Astrocyte of the spinal cord (primary cell): ENCODE results near the gene NYNRIN.
A peak's percentile ranks its signal among the peaks of the same experiment; 100 is the strongest.

Experiments used
- DNase-seq: peaks from one replicate; pipeline ENCODE4 v3.0.0; 2011; ENCODE audit warnings: low read depth, low spot score
- H3K4me3 ChIP-seq: 2 replicates; pipeline ENCODE4 v1.5.1; 2011; ENCODE audit warnings: low read depth, mild to moderate bottlenecking, low read length, moderate library complexity
- in situ Hi-C: cut with HindIII; loops from 2 replicates; pipeline ENCODE4 v1.10.0; 2017; ENCODE audit warnings: low sequenced_read_pairs
- TF ChIP-seq, protein P1 (sequence below): IDR thresholded peaks from 2 replicates; pipeline ENCODE4 v1.5.1; 2012; ENCODE audit warnings: low read depth, mild to moderate bottlenecking, low read length, inconsistent platforms

NYNRIN gene

DNA sequence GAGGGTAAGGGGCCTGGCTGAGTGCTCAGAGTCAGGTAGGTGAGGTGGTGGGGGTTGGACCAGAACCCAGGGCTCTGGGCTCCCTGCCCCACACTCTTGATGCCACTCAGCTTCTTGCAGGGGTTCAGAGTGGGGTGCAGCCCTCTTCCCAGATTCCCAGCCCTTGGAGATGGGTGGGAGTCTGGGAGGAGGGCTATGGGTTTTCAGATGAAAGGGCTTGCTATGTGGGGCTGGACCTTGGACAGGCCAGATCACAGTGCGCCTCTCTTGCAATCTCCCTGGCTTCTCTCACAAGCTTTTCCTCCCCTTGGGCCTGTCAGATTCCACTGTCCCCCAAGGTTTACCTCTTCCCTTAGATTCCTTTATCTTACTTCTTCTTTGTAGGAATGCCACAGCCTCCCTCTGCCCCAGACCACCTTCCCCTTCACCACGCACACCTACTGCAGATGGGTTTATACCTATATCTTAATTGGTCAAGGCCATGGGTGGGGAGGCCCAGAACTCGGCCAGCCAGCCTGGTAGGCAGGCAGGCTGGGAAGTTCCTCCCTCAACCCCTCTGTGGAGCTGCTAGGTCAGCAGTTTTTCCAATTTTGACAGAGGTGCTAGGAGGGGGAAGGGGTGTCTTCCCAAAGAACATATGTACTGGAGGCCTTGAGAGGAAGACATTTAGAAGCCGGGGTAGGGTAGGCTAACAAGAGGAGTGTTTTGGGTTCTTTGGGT lies 1.4 kb downstream of the NYNRIN start:
- peak overlapping the region; percentile 60 for H3K4me3 ChIP-seq
- DNase-seq = no peak
- TF ChIP-seq, protein P1, sequence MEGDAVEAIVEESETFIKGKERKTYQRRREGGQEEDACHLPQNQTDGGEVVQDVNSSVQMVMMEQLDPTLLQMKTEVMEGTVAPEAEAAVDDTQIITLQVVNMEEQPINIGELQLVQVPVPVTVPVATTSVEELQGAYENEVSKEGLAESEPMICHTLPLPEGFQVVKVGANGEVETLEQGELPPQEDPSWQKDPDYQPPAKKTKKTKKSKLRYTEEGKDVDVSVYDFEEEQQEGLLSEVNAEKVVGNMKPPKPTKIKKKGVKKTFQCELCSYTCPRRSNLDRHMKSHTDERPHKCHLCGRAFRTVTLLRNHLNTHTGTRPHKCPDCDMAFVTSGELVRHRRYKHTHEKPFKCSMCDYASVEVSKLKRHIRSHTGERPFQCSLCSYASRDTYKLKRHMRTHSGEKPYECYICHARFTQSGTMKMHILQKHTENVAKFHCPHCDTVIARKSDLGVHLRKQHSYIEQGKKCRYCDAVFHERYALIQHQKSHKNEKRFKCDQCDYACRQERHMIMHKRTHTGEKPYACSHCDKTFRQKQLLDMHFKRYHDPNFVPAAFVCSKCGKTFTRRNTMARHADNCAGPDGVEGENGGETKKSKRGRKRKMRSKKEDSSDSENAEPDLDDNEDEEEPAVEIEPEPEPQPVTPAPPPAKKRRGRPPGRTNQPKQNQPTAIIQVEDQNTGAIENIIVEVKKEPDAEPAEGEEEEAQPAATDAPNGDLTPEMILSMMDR = no peak
- in situ Hi-C loops = no loop called here

DNA sequence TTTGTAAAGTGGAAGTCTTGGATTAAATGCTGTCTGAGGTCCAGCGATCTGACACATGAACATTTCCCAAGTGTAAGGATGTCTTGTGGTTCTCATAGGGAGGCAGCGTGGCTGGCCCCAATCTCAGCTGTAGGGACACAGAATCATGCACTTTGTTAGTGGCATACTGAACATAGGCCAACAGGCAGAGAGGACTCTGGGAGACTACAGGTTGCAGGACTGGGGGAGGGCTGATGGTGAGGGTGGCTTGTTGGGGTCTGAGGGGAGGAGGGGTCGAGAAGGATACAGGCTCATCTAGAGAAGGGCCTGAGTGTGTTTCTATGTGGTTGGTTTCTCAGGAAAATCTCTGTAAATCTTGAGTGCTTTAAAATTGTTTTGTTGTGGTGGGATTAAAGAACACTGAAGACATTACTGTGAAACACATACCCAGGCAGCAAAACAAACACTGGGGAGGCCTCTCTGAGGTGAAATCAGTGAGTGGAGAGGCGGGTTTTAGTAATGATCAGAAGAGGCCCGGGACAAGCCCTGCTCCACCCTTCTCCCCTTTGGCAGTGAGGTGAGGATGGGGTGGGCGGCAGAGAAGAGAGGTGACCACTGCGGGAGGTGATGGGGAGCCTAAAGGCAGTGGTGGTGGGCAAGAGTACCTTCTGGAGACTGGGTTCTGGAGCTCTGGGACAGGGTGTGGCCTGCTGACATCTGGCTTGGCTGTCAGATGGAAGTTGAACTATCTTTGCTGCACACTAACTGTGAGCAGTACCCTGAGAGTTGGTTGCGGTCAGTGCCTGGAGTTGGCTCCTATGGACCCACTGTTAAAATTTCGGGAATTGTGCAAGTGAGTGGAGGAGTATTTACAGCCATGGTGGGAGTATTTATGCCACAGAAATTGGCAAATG lies 3.3 kb downstream of the NYNRIN start:
- no peak overlapping the region for H3K4me3 ChIP-seq
- TF ChIP-seq, protein P1 = no peak
- in situ Hi-C loops = no loop called here
- DNase-seq = no peak

DNA sequence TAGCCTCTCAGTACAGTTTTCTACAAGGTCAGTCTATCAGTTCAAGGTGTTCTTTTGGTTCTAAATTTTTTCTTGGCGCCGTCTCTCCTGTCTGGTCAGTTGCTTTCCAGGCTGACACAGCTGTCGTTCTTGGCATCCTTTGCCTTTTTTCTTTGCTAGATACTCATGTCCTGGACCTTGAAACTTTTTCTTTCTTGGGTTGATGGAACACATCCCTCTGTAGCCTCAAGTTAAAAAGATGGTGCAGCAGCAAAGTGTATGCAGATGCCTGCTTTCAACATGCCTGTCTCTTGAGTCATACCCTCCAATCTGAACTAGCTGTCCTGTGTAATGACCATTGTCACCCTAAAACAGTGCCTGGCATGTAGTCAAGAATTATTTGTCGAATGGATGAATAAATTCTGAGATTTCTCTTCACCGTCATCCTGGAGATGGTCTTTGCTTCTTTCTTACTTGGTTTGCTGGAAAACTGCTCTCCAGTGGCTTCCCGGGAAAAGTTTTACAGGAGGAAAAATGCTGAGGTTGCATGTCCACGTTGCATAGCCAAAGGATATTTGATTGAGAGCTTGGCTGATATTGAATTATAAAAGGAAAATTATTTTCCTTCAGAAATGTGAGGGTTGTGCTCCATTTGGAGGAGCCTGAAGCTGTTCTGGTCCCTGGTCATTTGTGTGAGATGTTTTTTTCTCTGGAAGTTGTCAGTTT lies 4.6 kb downstream of the NYNRIN start:
- in situ Hi-C loops = no loop called here
- no peak for DNase-seq
- TF ChIP-seq, protein P1 = no peak
- H3K4me3 ChIP-seq = no peak overlapping the region

DNA sequence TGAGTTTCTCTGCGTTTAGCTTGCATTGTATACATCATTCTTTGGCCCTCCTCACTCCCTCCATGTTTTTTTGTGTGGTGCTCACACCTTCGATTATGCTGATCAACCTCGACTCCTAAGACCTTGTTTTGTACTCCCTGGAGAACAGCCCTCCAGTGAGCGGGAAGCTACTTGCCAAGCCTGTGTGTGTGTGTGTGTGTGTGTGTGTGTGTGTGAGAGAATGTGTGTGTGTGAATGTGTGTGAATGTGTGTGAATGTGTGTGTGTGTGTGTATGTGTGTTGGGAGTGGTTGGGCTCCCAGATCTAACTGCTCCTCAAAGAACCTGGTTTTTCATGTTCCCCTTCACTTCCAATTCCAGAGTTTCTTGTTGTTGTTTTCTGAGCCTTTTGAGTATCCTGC lies 6.0 kb downstream of the NYNRIN start:
- in situ Hi-C loops = no loop called here
- DNase-seq = no peak

DNA sequence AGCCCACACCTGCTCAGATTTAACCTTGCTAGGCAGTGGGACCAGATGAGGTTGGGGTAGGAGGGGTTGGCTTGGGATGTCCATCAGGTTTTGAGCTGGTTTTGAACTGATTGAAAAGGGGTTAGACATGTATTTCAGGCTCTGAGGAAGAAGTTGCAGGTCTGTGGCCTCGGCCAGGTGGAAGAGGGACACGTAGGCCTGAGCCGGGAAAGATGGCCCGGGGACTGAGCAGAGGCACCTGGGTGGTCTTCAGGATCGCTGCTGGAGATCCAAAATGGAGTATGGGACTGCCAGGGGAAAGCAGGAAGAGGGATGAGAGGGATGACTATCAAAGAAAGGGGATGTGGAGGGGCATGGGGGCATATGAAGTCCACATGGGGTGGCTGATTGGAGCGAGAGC lies 7.6 kb downstream of the NYNRIN start:
- TF ChIP-seq, protein P1 = no peak
- in situ Hi-C loops = no loop called here
- no peak for DNase-seq

More for the DNA sequence above, 6.0 kb downstream of the NYNRIN start:
- TF ChIP-seq, protein P1 = no peak
- no peak overlapping the region for H3K4me3 ChIP-seq

DNA sequence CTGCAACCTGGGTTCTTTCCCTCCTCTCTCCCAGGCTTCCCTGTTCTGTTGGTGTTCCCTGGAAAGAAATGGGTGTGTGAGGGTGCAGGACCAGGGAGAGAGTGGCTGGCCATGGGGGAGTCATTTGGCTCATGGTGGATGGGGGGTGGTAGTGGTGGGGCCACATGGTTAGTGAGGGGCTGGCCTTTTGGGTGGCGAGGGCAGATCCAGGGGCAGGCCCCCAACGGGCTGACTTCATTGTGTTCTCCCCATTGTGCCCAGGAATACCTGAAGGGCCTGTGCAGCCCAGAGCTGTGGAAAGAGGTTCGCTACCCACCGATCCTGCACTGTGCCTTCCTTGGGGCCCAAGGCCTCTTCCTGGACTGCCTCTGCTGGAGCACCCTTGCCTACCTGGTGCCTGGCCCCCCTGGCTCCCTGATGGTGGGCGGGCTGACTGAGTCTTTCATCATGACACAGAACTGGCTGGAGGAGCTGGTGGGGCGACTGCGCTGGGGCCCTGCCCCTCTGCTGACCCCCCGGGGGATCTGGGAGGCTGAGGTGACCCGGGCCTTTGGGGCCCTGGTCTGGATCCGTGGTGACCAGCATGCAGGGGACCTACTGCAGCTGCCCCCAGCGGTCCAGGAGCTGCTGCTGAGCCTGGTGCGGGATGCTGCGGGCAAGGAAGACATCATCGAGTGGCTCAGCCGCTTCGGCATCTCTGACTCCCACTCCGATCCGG lies 9.0 kb downstream of the NYNRIN start:
- no peak for DNase-seq
- H3K4me3 ChIP-seq = no peak overlapping the region
- TF ChIP-seq, protein P1 = no peak
- in situ Hi-C loops = no loop called here

More for the DNA sequence above, 7.6 kb downstream of the NYNRIN start:
- H3K4me3 ChIP-seq = no peak overlapping the region
